Bronchial epithelial cell (primary cell): ENCODE data around the gene DAO. TPM values are rescaled to one million over a fixed set of nuclear protein-coding genes. Genes with fewer than 3 reads are reported as not detected.

Experiments
- DNase-seq: peaks from one replicate; pipeline ENCODE4 v3.0.0-alpha.2; 2010; ENCODE audit warnings: low read depth
- FAIRE-seq: peaks from 2 replicates; lab custom pipeline; 2011; peaks lifted over from hg19 to GRCh38; lab: Jason Lieb, UNC
- H3K27me3 ChIP-seq: 2 replicates; pipeline ENCODE4 v1.5.1; 2011; ENCODE audit warnings: low read length; ENCODE audit not compliant: control insufficient read depth, insufficient read depth
- H3K36me3 ChIP-seq: 2 replicates; pipeline ENCODE4 v1.5.1; 2011; ENCODE audit warnings: low read length; ENCODE audit not compliant: control insufficient read depth, insufficient read depth
- H3K4me3 ChIP-seq: 2 replicates; pipeline ENCODE4 v1.5.1; 2011; ENCODE audit warnings: mild to moderate bottlenecking, low read depth, low read length, control low read depth
- CTCF ChIP-seq: IDR thresholded peaks from 2 replicates; pipeline ENCODE4 v1.5.1; 2011; ENCODE audit warnings: mild to moderate bottlenecking, moderate library complexity, low read length, control low read depth, inconsistent platforms; ENCODE audit not compliant: insufficient read depth, severe bottlenecking
- total RNA-seq: library from RNA; depleted of rRNA; stranded (reverse); fragments of >200 nt; gene quantifications from 2 replicates; pipeline ENCODE4 v1.2.1, GENCODE V29; 2014

Gene DAO
- total RNA-seq, 1 donor from 2014 or later = not detected

- no peak for TF ChIP-seq CTCF
- DNase-seq = no peak
- no peak for FAIRE-seq
Measured at GRCh38 chr12:108899145-108899544, 19.3 kb downstream of the DAO start.

GRCh38 chr12:108905725-108906124 lies 25.8 kb downstream of the DAO start:
- Histone ChIP-seq H3K4me3 (no peak overlapping the region), H3K36me3 (no peaks in the 10 kb centered on the region), H3K27me3 (no peaks in the 10 kb centered on the region)
- no peak for TF ChIP-seq CTCF
- DNase-seq = no peak
- no peak for FAIRE-seq

More at GRCh38 chr12:108899145-108899544, 19.3 kb downstream of the DAO start:
- no peaks in the 10 kb centered on the region for H3K27me3 ChIP-seq
- no peaks in the 10 kb centered on the region for H3K36me3 ChIP-seq
- H3K4me3 ChIP-seq = no peak overlapping the region

GRCh38 chr12:108906971-108907370 lies 27.1 kb downstream of the DAO start:
- FAIRE-seq (no peak), DNase-seq (no peak)
- no peaks in the 10 kb centered on the region for H3K27me3 ChIP-seq
- H3K4me3 ChIP-seq = no peak overlapping the region
- no peaks in the 10 kb centered on the region for H3K36me3 ChIP-seq
- no peak for TF ChIP-seq CTCF

GRCh38 chr12:108907839-108908351 lies 28.0 kb downstream of the DAO start:
- no peak for TF ChIP-seq CTCF
- H3K4me3 ChIP-seq = no peak overlapping the region
- FAIRE-seq = peak; percentile 43
- no peaks in the 10 kb centered on the region for H3K27me3 ChIP-seq
- peak; percentile 76 for DNase-seq
- H3K36me3 ChIP-seq = no peaks in the 10 kb centered on the region

- no peak for DNase-seq
- H3K36me3 ChIP-seq = no peaks in the 10 kb centered on the region
Measured at GRCh38 chr12:108910336-108910735, 30.4 kb downstream of the DAO start.

More at GRCh38 chr12:108910336-108910735, 30.4 kb downstream of the DAO start:
- no peak for FAIRE-seq
- TF ChIP-seq CTCF = no peak
- no peak overlapping the region for H3K4me3 ChIP-seq
- no peaks in the 10 kb centered on the region for H3K27me3 ChIP-seq
